ENCODE data around the gene PDZRN4. TPM values are rescaled to one million over a fixed set of nuclear protein-coding genes. Genes with fewer than 3 reads are reported as not detected.

The PDZRN4 gene
- total and polyA plus RNA-seq, 3 donors from 2014 or later: 7.7 to 11.3 (median 11.3) TPM

GRCh38 chr12:41509271-41510055, 321.3 kb downstream of the PDZRN4 start:
- Histone ChIP-seq H3K27me3 (no peaks in the 10 kb centered on the region), H3K9me3 (no peaks in the 10 kb centered on the region), H3K4me3 (no peak overlapping the region), H3K27ac (no peak overlapping the region), H3K4me1 (no peaks in the 10 kb centered on the region), H3K36me3 (ENCODE audit: low read depth, missing control alignments) (no peaks in the 10 kb centered on the region)
- WGBS, 2 donors: 80 to 95% methylated on average over 4 of the region's 4 CpGs
- TF ChIP-seq CTCF (IDR thresholded peaks at IDR 0.05) (no peak), POLR2A (IDR thresholded peaks at IDR 0.05) (no peak)
- intact Hi-C loops (cut with DNase I; ENCODE audit: low total_unique reads): no loop called here
- no peak for DNase-seq

DNA sequence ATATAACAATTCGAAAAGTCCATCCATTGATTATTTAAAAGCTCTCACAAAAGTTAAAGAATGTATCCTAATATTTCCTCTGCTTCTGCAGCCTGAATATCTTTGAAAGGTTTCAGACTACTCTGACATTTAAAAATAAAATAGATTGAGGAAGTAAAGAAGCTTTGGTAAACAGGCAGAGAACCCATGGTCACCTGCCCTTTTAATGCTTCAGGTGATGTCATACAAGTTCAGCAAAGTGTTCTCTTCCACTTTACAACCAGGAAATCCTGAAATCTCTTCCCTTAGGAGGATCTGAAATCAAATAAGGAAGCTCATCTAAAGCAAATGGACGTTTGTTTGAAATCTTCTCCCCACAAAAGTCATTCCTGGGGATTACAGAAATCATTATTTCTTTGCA, 322.4 kb downstream of the PDZRN4 start:
- TF ChIP-seq CTCF (IDR thresholded peaks at IDR 0.05) (no peak), POLR2A (IDR thresholded peaks at IDR 0.05) (no peak)
- intact Hi-C loops (cut with DNase I; ENCODE audit: low total_unique reads): no loop called here

GRCh38 chr12:41511247-41511646, 323.1 kb downstream of the PDZRN4 start:
- no peaks in the 10 kb centered on the region for H3K4me1 ChIP-seq
- intact Hi-C loops (cut with DNase I; ENCODE audit: low total_unique reads): no loop called here

More for the DNA sequence above, 322.4 kb downstream of the PDZRN4 start:
- H3K27ac ChIP-seq: no peak overlapping the region
- no peaks in the 10 kb centered on the region for H3K4me1 ChIP-seq
- no peaks in the 10 kb centered on the region for H3K36me3 ChIP-seq (ENCODE audit: low read depth, missing control alignments)
- H3K4me3 ChIP-seq: no peak overlapping the region
- DNase-seq: no peak
- WGBS, 2 donors: 66 to 81% methylated on average over 2 of the region's 2 CpGs
- H3K9me3 ChIP-seq: no peaks in the 10 kb centered on the region
- H3K27me3 ChIP-seq: no peaks in the 10 kb centered on the region

DNA sequence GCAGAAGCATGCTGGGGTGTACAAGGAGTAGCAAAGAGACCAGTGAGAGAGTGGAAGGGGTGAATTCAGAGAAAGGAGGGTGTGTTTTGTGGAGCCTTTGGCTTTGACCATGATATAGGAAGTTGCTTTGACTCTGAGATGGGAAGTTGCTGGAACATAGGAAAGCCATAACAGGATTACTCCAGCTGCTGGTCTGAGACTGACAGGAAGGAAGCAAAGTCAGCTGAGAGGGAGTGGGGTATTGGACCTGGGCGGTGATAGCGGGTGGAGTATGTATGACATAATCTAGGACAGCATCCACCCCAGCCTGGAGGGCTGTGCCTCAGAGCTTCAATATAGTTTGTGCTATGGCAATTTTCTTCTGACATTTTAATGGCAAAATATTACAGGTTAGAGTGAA, 324.4 kb downstream of the PDZRN4 start:
- Histone ChIP-seq H3K36me3 (ENCODE audit: low read depth, missing control alignments) (no peaks in the 10 kb centered on the region), H3K4me1 (no peaks in the 10 kb centered on the region), H3K9me3 (no peaks in the 10 kb centered on the region), H3K27ac (no peak overlapping the region), H3K27me3 (no peaks in the 10 kb centered on the region), H3K4me3 (no peak overlapping the region)
- DNase-seq: no peak
- WGBS, 2 donors: 77 to 94% methylated on average over 2 of the region's 2 CpGs
- intact Hi-C loops (cut with DNase I; ENCODE audit: low total_unique reads): no loop called here
- TF ChIP-seq CTCF (IDR thresholded peaks at IDR 0.05): no peak
- no peak for TF ChIP-seq POLR2A (IDR thresholded peaks at IDR 0.05)

More at GRCh38 chr12:41511247-41511646, 323.1 kb downstream of the PDZRN4 start:
- Histone ChIP-seq H3K4me3 (no peak overlapping the region), H3K27me3 (no peaks in the 10 kb centered on the region), H3K9me3 (no peaks in the 10 kb centered on the region), H3K27ac (no peak overlapping the region), H3K36me3 (ENCODE audit: low read depth, missing control alignments) (no peaks in the 10 kb centered on the region)
- TF ChIP-seq POLR2A (IDR thresholded peaks at IDR 0.05) (no peak), CTCF (IDR thresholded peaks at IDR 0.05) (no peak)
- 79 to 89% methylated on average over 1 of the region's 1 CpG for WGBS, 2 donors
- DNase-seq: no peak
